Sigmoid colon (tissue), 7 donors: ENCODE measurements around the gene STK4. TPM values are rescaled to one million over a fixed set of nuclear protein-coding genes. Genes with fewer than 3 reads are reported as not detected.

Experiments
- DNase-seq: peaks from one replicate; pipeline ENCODE4 v3.0.0-alpha.2; 2019
- H3K27ac ChIP-seq, 4 donors: fragments of 200-600 bp; sonication (generic); one replicate each; pipeline ENCODE4 v1.5.1; 2016 to 2019; ENCODE audit warnings: mild to moderate bottlenecking in 1 of 4
- H3K27me3 ChIP-seq, 3 donors: fragments of 200-600 bp; sonication (generic); one replicate each; pipeline ENCODE4 v1.5.1; 2019; ENCODE audit warnings: mild to moderate bottlenecking in 1 of 3
- H3K36me3 ChIP-seq, 4 donors: fragments of 200-600 bp; sonication (generic); one replicate each; pipeline ENCODE4 v1.5.1; 2016 to 2019
- H3K4me1 ChIP-seq, 4 donors: fragments of 200-600 bp; sonication (generic); one replicate each; pipeline ENCODE4 v1.5.1; 2017 to 2019
- H3K4me3 ChIP-seq, 4 donors: fragments of 200-600 bp; sonication (generic); one replicate each; pipeline ENCODE4 v1.5.1; 2017 to 2019; ENCODE audit warnings: mild to moderate bottlenecking in 2 of 4, moderate library complexity in 1 of 4
- H3K9me3 ChIP-seq, 4 donors: fragments of 200-600 bp in 3 of 4; sonication (generic) in 3 of 4; one replicate each; pipeline versions ENCODE4 v1.5.1 to v1.6.1; 2013 to 2019
- CTCF ChIP-seq, 4 experiments: fragments of 450-650 bp in 3 of 4; fragments of 200-600 bp in 1 of 4; IDR thresholded peaks; one replicate each; pipeline ENCODE4 v1.5.1; 2016 to 2019; ENCODE audit warnings: antibody characterized with exemption in 4 of 4, mild to moderate bottlenecking in 3 of 4, moderate library complexity in 2 of 4
- EP300 ChIP-seq, 4 donors: sonication (generic); formaldehyde crosslinking; IDR thresholded peaks; one replicate each; pipeline ENCODE4 v1.6.1; 2017; ENCODE audit warnings: antibody characterized with exemption in 4 of 4
- POLR2A ChIP-seq, 2 donors: fragments of 450-650 bp; IDR thresholded peaks; one replicate each; pipeline ENCODE4 v1.6.1; 2016; ENCODE audit warnings: antibody characterized with exemption in 2 of 2, mild to moderate bottlenecking in 2 of 2, moderate library complexity in 2 of 2
- POLR2AphosphoS5 ChIP-seq, 4 donors: sonication (generic); formaldehyde crosslinking; IDR thresholded peaks; one replicate each; pipeline ENCODE4 v1.6.1; 2017; ENCODE audit warnings: antibody characterized with exemption in 4 of 4
- WGBS, 2 donors: extraction: QIAGEN DNeasy Blood & Tissue Kit; methylation state at CpG; one replicate each; pipeline ENCODE4 v1.1.7; 2013; 5-methylcytosine and 5-hydroxymethylcytosine counted together
- intact Hi-C: fragments of 100-400 bp; cut with DNase I; formaldehyde crosslinking; loops from one replicate; pipeline ENCODE4 v1.15.1; 2023
- polyA plus RNA-seq, 3 donors: library from polyadenylated mRNA; stranded (reverse); fragments of 200-250 nt; gene quantifications; one replicate each; pipeline ENCODE4 v1.2.3, GENCODE V29; 2013
- small RNA-seq, 3 donors: library from RNA; depleted of rRNA; stranded (forward); fragments of <200 nt; gene quantifications; one replicate each; pipeline ENCODE3, GENCODE V24; 2016
- total RNA-seq, 4 donors: library from RNA; depleted of rRNA; stranded (reverse); fragments of >200 nt; gene quantifications; one replicate each; pipeline ENCODE4 v1.1.0, GENCODE V29; 2016
- donor health status: healthy with polysubstance abuse.
- donor health status: Bipolar disorder and iron deficiency.
- donor health status: healthy.

The STK4 gene
- total and polyA plus RNA-seq, 7 donors: 6.0 to 31.8 (median 25.7) TPM

GRCh38 chr20:45124365-45124764 lies 158.1 kb downstream of the STK4 start, which contains the start of gene WFDC12:
TSS of gene WFDC12 (minus strand) at chr20:45124465. CDS start at chr20:45124447, 18 bp downstream.
- WGBS, 2 donors: 90 to 92% methylated on average over 6 of the region's 6 CpGs
- Histone ChIP-seq H3K27me3 (peaks cover 0 to 8% (median 0%) of the 10 kb centered on the region in 3 donors), H3K36me3 (no peaks in the 10 kb centered on the region), H3K4me3 (no peak within 1 kb of the TSS), H3K4me1 (no peaks in the 10 kb centered on the region), H3K27ac (no peak within 1 kb of the TSS), H3K9me3 (peaks cover 0 to 3% (median 0%) of the 10 kb centered on the region in 4 donors)
- intact Hi-C loops: no loop called here
- TF ChIP-seq CTCF (IDR thresholded peaks at IDR 0.05) (no peak), POLR2AphosphoS5 (IDR thresholded peaks at IDR 0.05) (no peak), EP300 (IDR thresholded peaks at IDR 0.05) (no peak), POLR2A (IDR thresholded peaks at IDR 0.05) (no peak)
- DNase-seq: no peak

- no peaks in the 10 kb centered on the region for H3K4me1 ChIP-seq
- WGBS, 2 donors: 68 to 77% methylated on average over 2 of the region's 2 CpGs
- no peak for DNase-seq
- H3K27ac ChIP-seq: no peak overlapping the region
- H3K36me3 ChIP-seq: no peaks in the 10 kb centered on the region
- no peak overlapping the region for H3K4me3 ChIP-seq
- no peaks in the 10 kb centered on the region for H3K27me3 ChIP-seq
- intact Hi-C loops: no loop called here
- TF ChIP-seq EP300 (IDR thresholded peaks at IDR 0.05) (no peak), POLR2AphosphoS5 (IDR thresholded peaks at IDR 0.05) (no peak), CTCF (IDR thresholded peaks at IDR 0.05) (no peak), POLR2A (IDR thresholded peaks at IDR 0.05) (no peak)
- H3K9me3 ChIP-seq: no peaks in the 10 kb centered on the region
Observed at GRCh38 chr20:45128099-45128498, 161.8 kb downstream of the STK4 start.

Small RNA genes within 50 kb of the gene (small RNA-seq; reads per million reads assigned to genes)
- 0 reads per million in 3 donors for gene RF00019

Other genes starting within 250 kb of the STK4 start
- gene KCNK15, start 220.6 kb upstream of the STK4 start, total RNA-seq: 1 to 10 TPM in 2 of 4 donors, under 1 TPM in 2; 0.55 to 2.1 (median 1.0) TPM
- gene KCNK15, start 220.6 kb upstream of the STK4 start, polyA plus RNA-seq: under 1 TPM in 2 of 3 donors, not detected in 1; 0.28 to 0.60 TPM
- 1 to 10 TPM in 1 of 4 donors, under 1 TPM in 3; 0.14 to 2.1 (median 0.61) TPM for gene RIMS4, start 156.0 kb upstream of the STK4 start, total RNA-seq
- 1 to 10 TPM in 1 of 3 donors, under 1 TPM in 2; 0.23 to 1.2 (median 0.36) TPM for gene RIMS4, start 156.0 kb upstream of the STK4 start, polyA plus RNA-seq
- gene YWHAB, start 80.8 kb upstream of the STK4 start, total RNA-seq: 100 to 1,000 TPM in 1 of 4 donors, 10 to 100 TPM in 3; 80.3 to 110 (median 89.8) TPM
- gene YWHAB, start 80.8 kb upstream of the STK4 start, polyA plus RNA-seq: 100 to 1,000 TPM; 155 to 214 (median 180) TPM
- gene PABPC1L, start 56.5 kb upstream of the STK4 start, total RNA-seq: 10 to 100 TPM in 1 of 4 donors, 1 to 10 TPM in 3; 1.1 to 18.3 (median 6.4) TPM
- gene PABPC1L, start 56.5 kb upstream of the STK4 start, polyA plus RNA-seq: 10 to 100 TPM in 1 of 3 donors, 1 to 10 TPM in 2; 1.8 to 22.9 (median 4.4) TPM
- gene TOMM34, start 6.1 kb upstream of the STK4 start, total RNA-seq: 1 to 10 TPM; 7.2 to 9.2 (median 8.3) TPM
- 10 to 100 TPM; 10.6 to 27.3 (median 15.6) TPM for gene TOMM34, start 6.1 kb upstream of the STK4 start, polyA plus RNA-seq
- gene KCNS1, start 134.6 kb downstream of the STK4 start, total RNA-seq: under 1 TPM in 1 of 4 donors, not detected in 3; 0.14 TPM
- gene KCNS1, start 134.6 kb downstream of the STK4 start, polyA plus RNA-seq: 1 to 10 TPM in 1 of 3 donors, under 1 TPM in 1, not detected in 1; 0.60 to 1.1 TPM
- not detected for gene WFDC5, start 148.7 kb downstream of the STK4 start, total RNA-seq
- gene WFDC5, start 148.7 kb downstream of the STK4 start, polyA plus RNA-seq: under 1 TPM in 1 of 3 donors, not detected in 2; 0.39 TPM
- not detected for gene WFDC12, start 158.0 kb downstream of the STK4 start, total RNA-seq
- gene WFDC12, start 158.0 kb downstream of the STK4 start, polyA plus RNA-seq: 1 to 10 TPM in 1 of 3 donors, under 1 TPM in 1, not detected in 1; 0.42 to 1.2 TPM
- gene PI3, start 208.4 kb downstream of the STK4 start, total RNA-seq: not detected
- 1,000 to 10,000 TPM in 1 of 3 donors, 10 to 100 TPM in 2; 52.0 to 2,021 (median 84.1) TPM for gene PI3, start 208.4 kb downstream of the STK4 start, polyA plus RNA-seq
- not detected for gene SEMG1, start 240.5 kb downstream of the STK4 start, total RNA-seq
- gene SEMG1, start 240.5 kb downstream of the STK4 start, polyA plus RNA-seq: under 1 TPM in 1 of 3 donors, not detected in 2; 0.26 TPM